GM19452 (cell line): ENCODE results near the gene LMAN2.
"Not testable (repeated sequence)": the region's sequence is repeated elsewhere in the genome, so short reads cannot be mapped to it uniquely, and the experiment has no call there.

Source experiments
- ATAC-seq: cut with Tn5 transposase; IDR thresholded peaks from one replicate; pipeline ENCODE4 v1.9.1; 2021; ENCODE audit not compliant: unreplicated experiment

The LMAN2 gene

DNA sequence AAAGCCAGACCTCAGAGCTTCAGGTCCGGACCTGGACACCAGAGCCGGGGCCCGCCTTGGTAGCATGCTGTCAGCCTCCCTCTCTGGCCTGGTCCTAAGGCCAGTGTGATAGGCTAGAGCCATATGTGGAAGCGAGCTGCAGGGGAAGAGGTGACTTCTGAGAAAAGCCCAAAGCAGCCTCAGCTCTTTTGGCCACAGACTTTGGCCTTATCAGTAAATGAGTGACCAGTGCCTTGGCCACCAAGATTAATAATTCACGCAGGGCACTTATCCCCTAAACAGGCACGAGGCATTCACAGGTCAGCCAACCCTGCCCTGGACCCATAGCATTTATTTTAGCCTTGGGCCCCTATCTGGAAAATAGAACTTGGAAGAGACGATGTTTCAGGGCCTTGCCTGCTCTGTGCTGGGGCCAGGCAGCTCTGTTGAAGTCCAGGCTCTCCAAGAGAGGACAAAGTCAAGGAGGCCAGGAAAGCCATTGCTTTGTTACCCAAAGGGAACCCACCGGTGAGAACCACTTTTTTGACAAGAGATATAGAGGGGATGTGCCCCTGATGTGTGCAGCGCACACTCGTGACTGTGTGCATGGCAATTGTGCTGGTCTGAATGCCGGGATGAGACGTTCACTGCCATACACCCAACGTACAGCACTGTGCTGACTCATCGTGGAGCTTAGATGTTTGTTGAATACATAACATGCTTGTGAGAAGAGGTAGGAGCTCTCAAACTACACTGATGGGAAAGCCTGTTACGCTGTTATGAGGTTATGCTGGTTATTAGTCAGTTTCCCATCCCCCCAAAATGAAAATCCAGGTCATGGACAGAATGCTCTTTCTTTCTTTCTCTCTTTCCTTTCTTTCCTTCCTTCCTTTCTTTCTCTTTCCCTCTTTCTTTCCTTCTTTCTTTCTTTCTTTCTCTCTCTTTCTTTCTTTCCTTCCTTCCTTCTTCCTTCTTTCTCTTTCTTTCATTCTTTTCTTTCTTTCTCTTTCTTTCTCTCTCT is 27.7 kb upstream of the LMAN2 start:
- peak; percentile 65 for ATAC-seq

DNA sequence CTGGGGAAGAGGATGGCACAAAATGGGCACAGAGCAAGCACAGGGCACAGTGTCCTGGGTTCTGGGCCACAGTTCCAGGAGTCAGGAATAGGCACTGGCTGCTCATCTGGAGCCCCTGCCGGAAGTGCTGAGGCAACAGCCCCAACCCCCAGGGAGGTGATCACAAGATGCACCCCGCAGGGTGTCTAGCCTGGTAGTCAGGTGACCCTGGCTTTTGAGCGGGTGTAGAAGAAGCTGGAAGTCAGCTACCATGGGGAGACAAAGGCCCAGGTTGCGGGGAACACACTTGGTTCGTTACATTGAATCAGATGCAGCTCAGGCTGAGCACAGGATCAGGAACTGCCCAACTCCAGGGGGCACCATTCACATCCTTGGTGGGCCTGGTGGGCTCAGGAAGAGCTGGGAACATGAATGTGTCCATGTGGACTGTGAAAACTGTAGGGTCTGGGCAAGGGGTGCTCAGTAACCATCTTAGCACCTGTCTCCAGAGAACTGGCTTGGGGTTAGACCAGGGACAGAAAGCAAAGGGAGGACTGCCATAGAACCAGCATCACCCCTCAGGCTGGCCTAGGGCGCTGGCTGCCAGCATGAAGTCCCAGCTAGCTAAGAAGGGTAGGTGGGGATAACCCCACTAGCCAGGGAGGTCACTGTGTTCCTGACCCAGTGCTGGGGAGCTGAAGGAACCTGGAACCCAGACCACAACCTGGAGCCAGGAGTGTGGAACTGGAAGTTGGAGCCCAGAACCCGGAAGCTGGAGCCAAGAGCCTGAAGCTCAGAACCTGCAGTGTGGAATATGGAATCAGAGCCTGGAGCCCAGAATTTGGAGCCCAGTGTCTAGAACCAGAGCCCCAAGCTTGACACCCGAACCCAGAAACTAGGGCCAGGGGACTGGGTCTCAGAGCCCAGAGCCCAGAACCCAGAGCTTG is 26.6 kb upstream of the LMAN2 start:
- no peak for ATAC-seq

DNA sequence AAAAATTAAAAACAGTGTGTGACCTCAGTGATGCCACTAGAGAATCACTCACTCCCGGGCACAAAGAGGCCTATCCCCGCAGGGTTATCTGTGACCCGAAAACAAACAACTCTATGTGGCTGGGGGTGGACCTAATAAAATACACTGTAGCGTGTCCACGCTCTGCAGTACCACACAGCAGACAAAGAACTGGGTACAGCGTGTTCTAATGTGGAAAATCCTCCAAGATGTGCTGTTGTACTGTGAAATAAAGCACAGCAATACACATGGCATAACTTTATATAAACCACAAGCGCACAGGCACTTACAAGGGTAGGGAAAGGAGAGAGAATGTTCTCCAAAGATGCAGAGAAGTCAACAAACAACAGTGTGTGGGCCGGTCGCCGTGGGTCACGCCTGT is 24.6 kb upstream of the LMAN2 start:
- ATAC-seq: no peak

DNA sequence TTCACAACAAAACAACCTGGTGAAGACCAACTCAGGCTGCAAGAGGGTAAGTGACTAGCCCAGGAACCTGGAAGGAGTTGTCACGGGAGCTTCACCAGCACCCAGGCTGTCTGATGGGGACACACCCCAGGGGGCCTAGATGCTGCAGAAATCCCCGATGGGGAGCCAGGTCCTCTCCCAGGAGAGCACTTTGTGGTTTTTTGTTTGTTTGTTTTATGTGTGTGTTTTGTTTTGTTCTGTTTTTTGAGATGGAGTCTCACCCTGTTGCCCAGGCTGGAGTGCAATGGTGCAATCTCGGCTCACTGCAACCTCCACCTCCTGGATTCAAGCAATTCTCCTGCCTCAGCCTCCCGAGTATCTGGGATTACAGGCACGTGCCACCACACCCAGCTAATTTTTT is 24.0 kb upstream of the LMAN2 start:
- ATAC-seq: not testable (repeated sequence)

DNA sequence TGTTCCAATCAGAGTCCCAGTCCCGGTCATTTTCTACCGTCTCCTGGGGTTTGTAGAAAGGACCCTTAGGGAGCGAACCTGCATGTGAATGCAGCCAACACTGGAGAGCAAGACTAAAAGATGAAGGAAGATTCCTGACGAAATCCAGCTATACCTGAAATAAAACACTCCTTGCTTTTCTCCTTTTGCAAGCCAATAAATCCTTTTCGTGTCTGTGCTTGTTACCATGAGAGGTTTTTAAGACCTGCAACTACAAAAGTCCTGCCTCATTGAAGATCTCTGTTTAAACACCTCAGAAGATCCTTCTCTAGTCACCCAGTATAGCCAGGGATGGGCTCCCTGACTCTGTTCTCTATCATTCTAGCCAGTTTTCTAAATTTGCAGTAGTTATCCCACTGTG is 22.7 kb upstream of the LMAN2 start:
- no peak for ATAC-seq

DNA sequence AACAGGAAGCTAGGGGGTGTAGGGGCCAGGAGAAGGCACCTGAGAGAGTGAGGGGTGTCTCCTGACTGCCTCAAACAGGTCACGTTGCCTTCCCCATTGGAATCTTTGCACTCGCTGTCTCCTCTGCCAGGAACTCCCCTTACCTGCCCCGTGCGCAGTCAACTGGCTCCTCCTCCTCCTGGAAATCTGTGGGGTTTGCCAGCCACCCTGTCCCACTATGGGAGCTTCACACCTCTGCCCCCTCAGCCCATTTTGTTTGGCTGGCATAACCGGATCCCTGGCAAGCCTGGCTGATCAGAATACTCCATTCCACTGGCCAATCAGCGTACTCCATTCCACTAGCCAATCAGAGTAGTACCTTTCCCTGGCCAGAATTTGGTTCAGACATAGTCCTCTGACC is 22.3 kb upstream of the LMAN2 start:
- no peak for ATAC-seq

DNA sequence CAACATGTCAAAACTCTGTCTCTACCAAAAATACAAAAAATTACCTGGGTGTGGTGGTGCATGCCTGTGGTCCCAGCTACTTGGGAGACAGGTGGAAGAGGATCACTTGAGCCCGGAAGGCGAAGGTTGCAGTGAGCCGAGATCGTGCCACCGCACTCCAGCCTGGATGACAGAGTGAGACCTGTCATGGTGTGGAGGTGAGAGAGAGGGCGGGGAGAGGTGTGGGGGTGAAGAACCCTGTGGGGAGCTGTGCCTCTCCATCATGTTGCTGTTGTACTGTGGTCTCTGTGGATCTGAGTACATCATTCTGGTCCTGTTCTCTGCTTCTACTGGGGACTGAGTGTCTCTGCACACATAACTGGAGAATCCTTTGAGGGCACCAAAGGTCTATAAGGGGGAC is 21.4 kb upstream of the LMAN2 start:
- no peak for ATAC-seq

DNA sequence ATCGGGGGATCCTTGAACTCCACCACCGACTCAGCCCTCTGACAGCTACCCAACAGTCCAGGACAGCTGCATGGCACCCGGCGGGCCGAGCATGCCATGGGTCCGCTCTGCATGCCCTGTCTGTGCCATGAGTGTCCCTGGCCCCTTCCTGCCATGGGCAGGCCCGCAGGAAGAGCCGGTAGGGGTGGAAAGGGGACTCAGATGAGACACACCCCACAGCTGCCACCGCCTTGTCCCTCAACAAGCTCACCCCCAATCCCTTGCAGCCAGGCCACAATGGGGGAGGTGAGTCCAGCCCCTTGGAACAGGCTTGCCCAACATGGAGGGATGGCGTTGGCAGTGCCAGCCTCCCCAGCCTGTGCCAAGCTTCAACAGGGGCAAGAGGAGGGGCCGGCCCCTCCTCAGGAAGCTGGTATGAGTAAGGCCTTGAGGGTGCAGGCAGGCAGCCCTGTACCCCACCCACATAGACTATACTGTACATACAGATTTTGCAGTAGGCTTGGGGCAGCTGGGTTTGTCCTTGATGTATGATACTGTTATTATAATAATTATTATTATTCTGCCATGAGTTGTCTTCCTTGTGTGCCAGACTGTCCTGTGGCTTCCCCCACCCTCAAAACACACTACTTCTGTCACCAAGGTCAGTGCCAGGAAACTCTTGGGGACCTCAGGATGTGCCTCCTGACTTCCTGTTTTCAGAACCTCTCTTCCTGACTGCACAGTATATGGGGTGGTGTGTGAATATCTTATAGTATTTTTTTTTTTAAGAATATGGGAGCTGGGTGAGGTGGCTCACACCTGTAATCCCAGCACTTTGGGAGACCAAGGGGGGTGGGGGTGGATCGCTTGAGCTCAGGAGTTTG is 20.8 kb upstream of the LMAN2 start:
- ATAC-seq: no peak

DNA sequence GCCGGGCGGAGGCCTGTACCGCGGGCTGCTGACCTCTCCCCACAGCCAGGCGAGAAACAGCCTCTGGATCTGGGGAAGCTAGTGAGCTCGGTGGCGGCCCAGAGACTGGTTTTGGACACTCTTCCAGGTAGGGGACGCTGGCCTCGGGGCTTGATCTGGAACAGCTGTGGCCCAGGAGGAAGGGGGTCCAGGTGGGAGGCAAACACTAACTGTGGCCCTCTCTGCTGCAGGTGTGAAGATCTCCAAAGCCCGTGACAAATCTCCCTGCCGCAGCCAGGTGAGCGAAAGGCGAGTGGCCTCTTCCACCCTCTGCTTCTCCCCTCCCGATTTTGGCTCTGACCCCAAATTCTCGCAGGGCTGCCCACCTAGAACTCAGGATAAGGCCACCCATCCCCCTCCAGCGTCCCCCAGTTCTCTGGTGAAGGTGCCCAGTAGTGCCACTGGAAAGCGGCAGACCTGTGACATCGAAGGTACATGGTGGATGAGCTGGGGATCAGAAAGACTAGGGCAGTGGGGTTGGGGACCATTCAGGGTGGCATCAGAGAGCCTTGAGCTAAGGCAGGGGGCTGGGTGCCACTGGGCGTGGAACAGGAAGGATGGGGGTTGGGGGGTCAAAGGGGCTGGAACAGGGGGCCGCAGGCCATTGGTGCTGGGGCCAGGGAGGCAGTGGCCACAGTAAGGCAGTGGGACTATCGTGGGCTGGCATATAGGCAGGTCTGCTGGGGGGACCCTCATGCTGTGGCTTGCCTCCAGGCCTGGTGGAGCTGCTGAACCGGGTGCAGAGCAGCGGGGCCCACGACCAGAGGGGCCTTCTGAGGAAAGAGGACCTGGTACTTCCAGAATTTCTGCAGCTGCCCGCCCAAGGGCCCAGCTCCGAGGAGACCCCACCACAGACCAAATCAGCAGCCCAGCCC is 19.9 kb upstream of the LMAN2 start:
- ATAC-seq: no peak

DNA sequence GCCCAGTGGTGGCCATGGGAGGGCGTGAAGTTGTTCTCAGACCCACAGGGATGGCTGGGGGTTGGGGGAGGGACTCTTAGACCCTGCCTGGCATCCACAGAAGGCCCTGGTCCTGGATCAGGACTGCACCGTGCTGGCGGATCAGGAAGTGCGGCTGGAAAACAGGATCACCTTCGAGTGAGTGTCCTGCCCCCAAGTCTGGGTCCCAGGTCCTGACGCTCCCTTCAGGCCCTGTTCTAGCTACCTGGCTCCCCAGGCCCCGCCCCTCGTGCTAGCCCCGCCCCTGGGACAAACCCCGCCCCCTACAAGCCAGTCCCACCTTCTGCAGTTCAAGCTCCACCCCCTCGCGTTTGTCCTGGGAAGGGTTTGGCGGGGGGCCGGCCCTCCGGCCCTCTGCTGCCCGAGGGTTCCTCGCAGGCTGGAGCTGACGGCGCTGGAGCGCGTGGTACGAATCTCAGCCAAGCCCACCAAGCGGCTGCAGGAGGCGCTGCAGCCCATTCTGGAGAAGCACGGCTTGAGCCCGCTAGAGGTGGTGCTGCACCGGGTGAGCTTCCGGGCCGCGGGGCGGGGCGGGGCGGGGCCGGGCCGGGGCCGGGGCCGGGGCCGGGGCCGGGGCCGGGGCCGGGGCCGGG is 19.1 kb upstream of the LMAN2 start:
- peak; percentile 54 for ATAC-seq

DNA sequence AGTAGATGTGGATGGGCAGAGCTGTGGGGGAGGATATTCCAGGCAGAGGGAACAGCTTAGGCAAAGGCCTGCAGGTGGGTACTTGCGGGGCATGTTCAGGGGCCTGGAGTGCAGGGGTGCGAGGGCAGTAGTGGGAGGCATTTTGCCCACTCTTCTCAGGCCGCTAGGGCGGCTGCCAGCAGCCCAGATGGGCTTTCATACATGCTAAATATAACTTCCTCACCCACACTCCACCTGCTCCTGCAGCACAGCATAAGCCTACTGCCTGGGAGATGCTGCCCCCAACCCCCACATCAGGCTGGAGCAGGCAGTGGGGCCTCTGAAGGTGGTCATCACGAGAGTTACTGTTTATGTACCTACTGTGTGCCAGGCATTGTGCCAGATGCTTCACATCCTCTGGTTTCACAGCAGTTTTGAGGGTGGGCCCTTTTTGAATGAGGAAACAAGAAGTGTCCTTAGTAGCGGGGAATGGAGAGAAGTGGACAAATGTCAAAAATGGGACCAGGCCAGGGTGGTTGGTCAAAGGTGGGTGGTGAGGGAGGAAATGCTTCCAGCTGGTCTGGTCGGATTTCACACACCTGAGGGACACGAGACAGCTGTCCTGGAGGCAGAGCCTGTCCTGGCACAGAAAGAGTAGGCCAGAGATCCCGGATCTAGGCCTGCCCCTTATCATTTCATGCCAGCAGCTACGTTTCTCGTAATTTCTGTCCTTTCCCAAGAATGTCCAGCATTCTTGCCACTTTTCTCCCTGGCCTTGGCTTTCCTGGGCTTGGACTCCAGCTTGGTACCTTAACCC is 18.4 kb upstream of the LMAN2 start:
- no peak for ATAC-seq

DNA sequence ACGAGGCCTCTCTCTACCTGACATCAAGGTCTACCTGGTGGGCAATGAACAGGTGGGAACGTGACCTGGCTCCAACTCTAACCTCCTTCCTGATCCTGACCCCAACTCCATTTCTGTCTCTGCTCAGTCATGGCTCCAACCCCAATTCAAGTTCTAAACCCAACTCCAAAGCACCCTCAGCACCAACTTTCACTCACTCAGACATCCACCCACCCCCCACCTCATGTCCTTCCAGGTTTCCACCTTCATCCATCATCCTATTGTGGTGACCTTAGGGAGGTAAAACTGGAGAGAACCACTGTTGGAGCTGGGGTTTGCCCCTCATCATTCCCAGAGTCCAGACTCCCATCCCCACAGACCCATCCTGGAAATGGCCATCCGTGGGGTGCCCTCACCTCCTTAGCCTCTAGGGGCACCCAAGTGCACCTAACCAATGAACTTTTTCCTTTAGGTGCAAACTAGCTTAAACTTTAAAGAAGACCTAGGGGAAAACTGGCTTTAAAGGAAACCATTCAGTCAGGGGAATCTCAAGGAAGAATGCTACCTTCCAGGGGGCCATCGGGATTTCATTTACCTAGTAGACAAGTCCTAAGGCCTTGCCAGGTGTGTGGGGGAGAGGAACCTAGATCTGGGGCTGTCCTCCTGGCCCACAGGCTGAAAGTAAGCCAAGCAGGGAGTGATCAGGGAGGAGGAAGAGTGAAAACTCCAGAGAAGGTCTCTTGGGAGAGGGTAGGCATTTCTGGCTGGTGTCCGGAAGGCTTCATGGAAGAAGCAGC is 17.6 kb upstream of the LMAN2 start:
- no peak for ATAC-seq

DNA sequence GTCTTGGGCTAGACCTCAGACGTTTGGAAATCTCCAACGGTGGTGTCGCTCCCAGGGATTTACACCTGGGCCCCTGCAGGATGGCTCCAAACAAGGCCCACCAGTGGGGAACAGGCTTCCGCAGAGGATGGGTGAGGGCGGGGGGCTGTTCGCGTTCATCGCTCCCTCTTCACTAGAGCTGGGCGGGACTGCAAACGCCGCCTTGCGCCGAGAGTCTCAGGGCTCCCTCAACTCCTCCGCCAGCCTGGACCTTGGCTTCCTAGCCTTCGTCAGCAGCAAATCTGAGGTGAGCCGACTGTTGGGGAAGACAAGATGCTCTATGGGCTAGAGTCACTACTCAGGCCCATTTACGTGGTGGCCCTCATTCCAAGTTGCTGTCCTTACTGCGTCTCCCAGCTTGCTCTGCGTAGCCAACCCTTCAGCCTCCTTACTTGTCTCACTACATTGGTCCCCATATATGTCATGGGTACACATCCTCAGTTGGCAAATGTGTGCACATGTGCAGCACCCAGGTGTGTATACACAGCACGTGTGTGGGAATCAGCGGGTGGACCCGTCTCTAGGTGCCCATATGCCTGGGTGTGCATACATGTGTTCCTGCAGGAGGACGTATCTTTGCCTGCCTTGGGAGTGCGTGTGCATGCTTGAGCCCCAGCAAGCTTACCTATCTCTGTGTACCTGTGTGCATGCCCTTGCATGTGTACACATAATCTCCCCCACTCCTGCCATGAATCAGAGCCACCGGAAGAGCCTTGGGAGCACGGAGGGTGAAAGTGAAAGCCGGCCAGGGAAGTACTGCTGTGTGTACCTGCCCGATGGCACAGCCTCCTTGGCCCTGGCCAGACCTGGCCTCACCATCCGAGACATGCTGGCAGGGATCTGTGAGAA is 16.8 kb upstream of the LMAN2 start:
- no peak for ATAC-seq

DNA sequence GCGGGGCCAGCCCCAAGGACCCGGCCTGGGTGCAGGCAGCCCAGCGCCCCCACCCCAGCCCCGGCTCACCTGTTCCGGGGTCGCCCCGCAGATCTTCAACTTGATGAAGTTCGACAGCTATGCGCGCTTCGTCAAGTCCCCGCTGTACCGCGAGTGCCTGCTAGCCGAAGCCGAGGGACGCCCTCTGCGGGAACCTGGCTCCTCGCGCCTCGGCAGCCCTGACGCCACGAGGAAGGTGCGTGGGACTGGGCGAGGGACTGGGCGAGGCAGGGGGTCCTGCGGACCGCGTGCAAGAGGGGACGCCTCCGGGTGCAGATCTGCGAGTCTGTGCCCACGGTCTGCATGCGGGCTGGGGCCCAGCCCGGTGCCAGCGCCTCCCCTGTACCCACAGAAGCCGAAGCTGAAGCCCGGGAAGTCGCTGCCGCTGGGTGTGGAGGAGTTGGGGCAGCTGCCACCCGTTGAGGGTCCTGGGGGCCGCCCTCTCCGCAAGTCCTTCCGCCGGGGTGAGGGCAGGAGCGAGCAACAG is 15.9 kb upstream of the LMAN2 start:
- ATAC-seq: no peak

DNA sequence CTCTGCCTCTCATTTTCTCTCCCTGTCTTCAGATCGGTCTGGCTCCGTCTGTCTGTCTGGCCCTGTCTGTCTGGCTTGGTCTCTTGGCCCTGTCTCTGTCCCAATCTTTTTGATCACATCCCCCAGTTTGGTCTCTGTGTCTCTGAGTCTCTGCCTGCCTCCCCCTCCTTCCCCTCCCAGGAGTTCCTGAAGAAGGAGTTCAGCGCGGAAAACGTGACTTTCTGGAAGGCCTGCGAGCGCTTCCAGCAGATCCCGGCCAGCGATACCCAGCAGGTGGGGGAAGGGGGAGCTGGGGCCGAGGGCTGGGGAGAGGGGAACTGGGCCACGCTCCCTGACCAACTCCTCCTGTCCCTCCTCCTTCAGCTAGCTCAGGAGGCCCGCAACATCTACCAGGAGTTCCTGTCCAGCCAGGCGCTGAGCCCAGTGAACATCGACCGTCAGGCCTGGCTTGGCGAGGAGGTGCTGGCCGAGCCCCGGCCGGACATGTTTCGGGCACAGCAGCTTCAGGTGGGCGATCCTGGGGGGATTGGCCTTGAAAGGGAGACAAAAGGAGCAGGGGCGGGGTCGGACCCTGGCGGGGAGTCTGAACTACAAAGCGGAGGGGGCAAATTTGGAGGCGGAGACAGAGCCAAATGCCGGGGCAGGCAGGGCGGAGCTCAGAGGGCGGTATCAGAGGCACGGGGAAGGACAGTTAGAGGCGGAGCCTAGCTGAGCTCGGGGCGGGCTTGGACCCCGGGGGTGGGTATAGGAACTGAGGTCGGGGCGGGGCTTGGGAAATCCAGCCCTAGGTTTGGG is 15.3 kb upstream of the LMAN2 start:
- no peak for ATAC-seq
